NT2/D1 (cell line): ENCODE data around the gene JARID2.

Experiments used
- SUZ12 ChIP-seq: IDR thresholded peaks from 2 replicates; pipeline ENCODE4 v1.6.1; 2011; ENCODE audit not compliant: insufficient read length, insufficient read depth; ENCODE audit errors: extremely low read depth
- YY1 ChIP-seq: IDR thresholded peaks from 2 replicates; pipeline ENCODE4 v1.6.1; 2011; ENCODE audit not compliant: insufficient read length, insufficient read depth
- ZNF274 ChIP-seq: IDR thresholded peaks from 2 replicates; pipeline ENCODE4 v1.6.1; 2011; ENCODE audit warnings: mild to moderate bottlenecking, low read depth, low read length

GRCh38 chr6:15322781-15323536 is 77.1 kb downstream of the JARID2 start:
- TF ChIP-seq SUZ12 (no peak), ZNF274 (no peak), YY1 (no peak)
